CD4-positive, alpha-beta T cell treated with Interleukin-10 for 1 hour (primary cell): ENCODE measurements around the gene FAM204A.
A peak's percentile ranks its signal among the peaks of the same experiment; 100 is the strongest.

Source experiments
- DNase-seq: peaks from one replicate; pipeline ENCODE4 v3.0.0-alpha.2; 2020

Gene FAM204A

GRCh38 chr10:118341791-118342637 is at the start of gene FAM204A:
FAM204A (minus strand) TSS chr10:118342324; CDS start chr10:118336415, 5,909 bp downstream.
- DNase-seq, result peak; percentile 98

GRCh38 chr10:118383699-118384098 is 41.6 kb upstream of the FAM204A start:
- no peak for DNase-seq

- no peak for DNase-seq
These were observed 41.1 kb upstream of the FAM204A start for GRCh38 chr10:118383063-118383689.

- DNase-seq, result no peak
These were observed 32.3 kb upstream of the FAM204A start for GRCh38 chr10:118374404-118374803.

- DNase-seq, result no peak
These were observed 31.7 kb upstream of the FAM204A start for GRCh38 chr10:118373786-118374185.

GRCh38 chr10:118370499-118370898 is 28.4 kb upstream of the FAM204A start:
- no peak for DNase-seq

- DNase-seq, result no peak
These were observed 27.6 kb upstream of the FAM204A start for GRCh38 chr10:118369641-118370205.

- DNase-seq, result no peak
These were observed 23.6 kb upstream of the FAM204A start for GRCh38 chr10:118365702-118366101.

GRCh38 chr10:118362103-118362502 is 20.0 kb upstream of the FAM204A start:
- no peak for DNase-seq

GRCh38 chr10:118358327-118358726 is 16.2 kb upstream of the FAM204A start:
- no peak for DNase-seq

GRCh38 chr10:118357841-118358240 is 15.7 kb upstream of the FAM204A start:
- DNase-seq, result no peak

- DNase-seq, result no peak
These were observed 14.5 kb upstream of the FAM204A start for GRCh38 chr10:118356628-118357027.

GRCh38 chr10:118355234-118355633 is 13.1 kb upstream of the FAM204A start:
- no peak for DNase-seq

- DNase-seq, result peak; percentile 15
These were observed 7.1 kb upstream of the FAM204A start for GRCh38 chr10:118349235-118349634.

- DNase-seq, result no peak
These were observed 1.4 kb upstream of the FAM204A start for GRCh38 chr10:118343549-118343948.

- no peak for DNase-seq
These were observed 991 bp upstream of the FAM204A start for GRCh38 chr10:118343115-118343514.

- no peak for DNase-seq
These were observed 505 bp upstream of the FAM204A start for GRCh38 chr10:118342638-118343020.

GRCh38 chr10:118340486-118340885 is 1.6 kb downstream of the FAM204A start:
- peak; percentile 2 for DNase-seq

GRCh38 chr10:118339111-118339510 is 3.0 kb downstream of the FAM204A start:
- DNase-seq, result no peak

- DNase-seq, result no peak
These were observed 4.8 kb downstream of the FAM204A start for GRCh38 chr10:118337356-118337755.

GRCh38 chr10:118333871-118334270 is 8.3 kb downstream of the FAM204A start:
- no peak for DNase-seq

GRCh38 chr10:118332948-118333710 is 9.0 kb downstream of the FAM204A start:
- no peak for DNase-seq

- peak; percentile 4 for DNase-seq
These were observed 9.9 kb downstream of the FAM204A start for GRCh38 chr10:118332236-118332635.
